ENCODE measurements around the gene DSC1.

GRCh38 chr18:31143025-31143424 is 19.6 kb downstream of the DSC1 start:
- no peak for TF ChIP-seq POLR2AphosphoS5 (IDR thresholded peaks at IDR 0.05; ENCODE audit: low read depth, low read length)
- no peak for TF ChIP-seq POLR2A (IDR thresholded peaks at IDR 0.05; ENCODE audit: low read depth, low read length)

Data from GM12892 (cell line).